Measurements from ENCODE around the gene HACD2. TPM values are rescaled to one million over a fixed set of nuclear protein-coding genes. Genes with fewer than 3 reads are reported as not detected.

Gene HACD2
- polyA plus RNA-seq, 2 of the 4 experiments (the other 2 are of a cell fraction) = 41.8 to 97.7 TPM

DNA sequence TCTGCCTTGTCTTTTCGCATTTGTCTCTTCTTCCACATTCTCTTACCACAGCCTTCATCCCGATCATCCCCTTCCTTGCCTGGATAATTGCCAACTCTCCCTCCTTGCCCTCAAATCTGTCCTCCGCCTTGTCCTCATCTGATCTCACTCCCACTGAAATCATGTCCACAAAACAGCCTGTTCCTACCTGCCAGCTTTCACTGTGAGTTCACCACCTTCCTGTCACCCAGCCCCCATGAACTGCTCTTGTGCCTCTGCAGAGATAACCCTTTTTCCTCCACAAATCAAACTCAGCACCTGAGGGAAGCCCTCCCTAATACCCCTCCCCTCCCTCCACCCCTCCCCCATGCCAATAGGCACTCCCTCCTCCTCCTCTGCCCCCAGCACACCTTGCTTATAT lies 131.2 kb downstream of the HACD2 start (continued):
- no peak for TF ChIP-seq HOXA7 (CRISPR knock-in tag; IDR thresholded peaks at IDR 0.05)
- TF ChIP-seq RARB (CRISPR knock-in tag; IDR thresholded peaks at IDR 0.05) = no peak
- TF ChIP-seq NR3C1 (IDR thresholded peaks at IDR 0.05) = no peak
- no peak for TF ChIP-seq CBX8 (IDR thresholded peaks at IDR 0.05)

DNA sequence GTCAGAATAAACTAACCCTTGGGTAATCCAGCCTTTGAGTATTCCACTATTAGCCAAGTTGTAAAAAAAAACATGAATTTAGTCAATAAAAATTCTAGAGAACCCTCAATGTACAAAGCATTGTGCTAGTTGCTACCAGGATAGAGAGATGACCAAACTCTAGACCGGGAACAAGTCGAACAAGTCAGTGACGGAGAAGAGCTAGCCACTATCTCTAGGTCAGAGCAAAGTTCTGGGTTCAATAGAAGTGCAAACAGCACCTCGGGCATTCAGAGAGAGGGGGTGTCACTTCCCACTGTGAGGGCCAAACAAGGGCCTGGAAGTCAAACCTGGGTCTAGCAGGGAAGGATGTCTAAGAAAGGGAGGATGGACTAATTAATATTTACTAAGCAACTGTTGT lies 133.7 kb downstream of the HACD2 start:
- no peak for FAIRE-seq
- H3K9me3 ChIP-seq = no peaks in the 10 kb centered on the region
- TF ChIP-seq ESRRA (IDR thresholded peaks at IDR 0.05; ENCODE audit: borderline replicate concordance, low read length) (no peak), CBX2 (IDR thresholded peaks at IDR 0.05; ENCODE audit: borderline replicate concordance, low read depth) (no peak), MAFK (IDR thresholded peaks at IDR 0.05; ENCODE audit: partially characterized antibody) (no peak), TFCP2L1 (CRISPR knock-in tag; IDR thresholded peaks at IDR 0.05) (no peak), POLR2AphosphoS2 (conservative IDR thresholded peaks at IDR 0.05; ENCODE audit: low read length) (no peak), TP53 (CRISPR knock-in tag; IDR thresholded peaks at IDR 0.05) (no peak), JUN (IDR thresholded peaks at IDR 0.05) (no peak), RFX5 (IDR thresholded peaks at IDR 0.05) (no peak), FOXS1 (CRISPR knock-in tag; IDR thresholded peaks at IDR 0.05) (no peak), CBX8 (IDR thresholded peaks at IDR 0.05) (no peak), HOXB5 (CRISPR knock-in tag; IDR thresholded peaks at IDR 0.05) (no peak), RCOR1 (IDR thresholded peaks at IDR 0.05; ENCODE audit: low read depth, low read length) (no peak)
- TF ChIP-seq, protein P1, sequence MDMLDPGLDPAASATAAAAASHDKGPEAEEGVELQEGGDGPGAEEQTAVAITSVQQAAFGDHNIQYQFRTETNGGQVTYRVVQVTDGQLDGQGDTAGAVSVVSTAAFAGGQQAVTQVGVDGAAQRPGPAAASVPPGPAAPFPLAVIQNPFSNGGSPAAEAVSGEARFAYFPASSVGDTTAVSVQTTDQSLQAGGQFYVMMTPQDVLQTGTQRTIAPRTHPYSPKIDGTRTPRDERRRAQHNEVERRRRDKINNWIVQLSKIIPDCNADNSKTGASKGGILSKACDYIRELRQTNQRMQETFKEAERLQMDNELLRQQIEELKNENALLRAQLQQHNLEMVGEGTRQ (IDR thresholded peaks at IDR 0.05) = no peak
- no peak for ATAC-seq
- H3K4me2 ChIP-seq = no peak overlapping the region
- WGBS (ENCODE audit: missing lambda C conversion rate) = 73% methylated on average over 4 of the region's 4 CpGs
- DNase-seq (ENCODE audit: low read depth in 1 of 2, low spot score in 1 of 2) = no peak
- no peak overlapping the region for H3K27ac ChIP-seq
- H3K4me3 ChIP-seq = no peak overlapping the region
- H3K4me1 ChIP-seq = peaks cover 4% of the 10 kb centered on the region; the same call in 1 of the 3 replicates
- ChIA-PET POLR2A (no interaction called here), CTCF (interaction anchor here (1.3 kb wide), 1 partner anchor 9 kb away, joined by 3 read pairs; no protein-coding TSS in a partner anchor)

DNA sequence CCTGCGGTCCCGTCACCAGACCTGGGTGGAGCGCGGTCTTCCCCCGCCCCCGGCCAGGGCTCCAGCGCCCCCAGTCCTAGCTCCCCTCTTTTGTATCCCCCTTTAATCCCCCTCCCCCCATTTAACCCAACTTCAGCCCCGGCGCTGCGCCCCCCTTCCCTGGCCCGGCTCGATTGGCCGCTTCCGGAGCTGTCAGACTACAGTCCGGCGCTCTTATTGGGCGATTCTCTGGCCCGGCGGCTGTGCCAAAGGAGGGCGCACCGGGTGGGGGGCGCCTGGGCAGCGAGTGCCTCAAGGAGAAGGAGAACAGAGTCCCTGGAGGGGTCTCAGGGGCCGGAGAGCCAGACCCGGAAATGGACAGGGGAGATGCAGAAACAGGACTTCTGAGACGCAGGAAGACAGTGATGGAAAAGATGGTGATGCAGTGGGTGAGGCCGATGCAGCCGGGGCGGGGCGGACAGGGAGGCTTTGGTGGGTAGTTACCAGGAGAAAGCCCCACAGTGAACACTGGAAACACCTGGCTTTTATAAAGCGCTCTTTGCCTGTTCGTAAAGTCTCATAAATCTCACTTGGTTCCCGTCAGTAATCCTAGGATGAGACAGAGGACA lies 134.8 kb downstream of the HACD2 start:
- DNase-seq (ENCODE audit: low read depth in 1 of 2, low spot score in 1 of 2) (peak in 1 of 2 experiments; percentile 31), FAIRE-seq (no peak), ATAC-seq (peak; percentile 33 to 59; a peak in 5 of 6 replicates)
- ChIA-PET POLR2A (interaction anchor here (0.6 kb wide), 1 partner anchor 124 kb away, joined by 4 read pairs; no protein-coding TSS in a partner anchor), CTCF (interaction anchor here (1.3 to 2.3 kb wide), 2 partner anchors 10 to 15 kb away, joined by 3 to 7 read pairs; no protein-coding TSS in a partner anchor)
- peak overlapping the region; percentile 46 to 84; a peak in 5 of 6 replicates for H3K27ac ChIP-seq
- peaks cover 4% of the 10 kb centered on the region; the same call in 1 of the 3 replicates for H3K4me1 ChIP-seq
- 34% methylated on average over 16 of the region's 33 CpGs for WGBS (ENCODE audit: missing lambda C conversion rate)
- H3K4me3 ChIP-seq = peak overlapping the region; percentile 72
- no peaks in the 10 kb centered on the region for H3K9me3 ChIP-seq
- TF ChIP-seq ZNF302 (CRISPR knock-in tag; IDR thresholded peaks at IDR 0.05) = no peak
- TF ChIP-seq EHF (CRISPR knock-in tag; IDR thresholded peaks at IDR 0.05) = no peak
- TF ChIP-seq, protein P2, sequence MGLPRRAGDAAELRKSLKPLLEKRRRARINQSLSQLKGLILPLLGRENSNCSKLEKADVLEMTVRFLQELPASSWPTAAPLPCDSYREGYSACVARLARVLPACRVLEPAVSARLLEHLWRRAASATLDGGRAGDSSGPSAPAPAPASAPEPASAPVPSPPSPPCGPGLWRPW (IDR thresholded peaks at IDR 0.05) = no peak
- no peak for TF ChIP-seq FOSL2 (IDR thresholded peaks at IDR 0.05)
- TF ChIP-seq FOSL2 (CRISPR knock-in tag; IDR thresholded peaks at IDR 0.05) = no peak
- TF ChIP-seq KDM1A (IDR thresholded peaks at IDR 0.05; ENCODE audit: low read depth) = no peak
- no peak for TF ChIP-seq NPAS2 (CRISPR knock-in tag; IDR thresholded peaks at IDR 0.05; ENCODE audit: borderline replicate concordance)
- no peak for TF ChIP-seq CBX8 (IDR thresholded peaks at IDR 0.05)
- no peak for TF ChIP-seq RNF2 (IDR thresholded peaks at IDR 0.05; ENCODE audit: borderline replicate concordance, low read depth)
- no peak for TF ChIP-seq EHMT2 (IDR thresholded peaks at IDR 0.05; ENCODE audit: low read depth)
- TF ChIP-seq MAZ (IDR thresholded peaks at IDR 0.05; ENCODE audit: borderline replicate concordance, low read depth, low read length) = no peak
- TF ChIP-seq RCOR1 (IDR thresholded peaks at IDR 0.05; ENCODE audit: low read depth, low read length) = no peak
- TF ChIP-seq TFCP2L1 (CRISPR knock-in tag; IDR thresholded peaks at IDR 0.05) = no peak
- no peak for TF ChIP-seq HEYL (CRISPR knock-in tag; IDR thresholded peaks at IDR 0.05)
- no peak for TF ChIP-seq JUNB (IDR thresholded peaks at IDR 0.05)
- no peak for TF ChIP-seq RARB (CRISPR knock-in tag; IDR thresholded peaks at IDR 0.05)
- TF ChIP-seq POLR2A (IDR thresholded peaks at IDR 0.05; ENCODE audit: low read length) = no peak
- no peak for TF ChIP-seq MAFK (IDR thresholded peaks at IDR 0.05; ENCODE audit: partially characterized antibody)
- TF ChIP-seq FOSB (CRISPR knock-in tag; IDR thresholded peaks at IDR 0.05) = no peak
- H3K4me2 ChIP-seq = peak overlapping the region; percentile 99

All from A549 (cell line).